DMS153 treated with DMSO at 0.1 percent for 48 hours (cell line): Measurements from ENCODE around the gene CIT.
"Not testable (repeated sequence)": the region's sequence is repeated elsewhere in the genome, so short reads cannot be mapped to it uniquely, and the experiment has no call there.

Experiments used
- DNase-seq: peaks from one replicate; lab custom pipeline; 2025; ENCODE audit not compliant: unreplicated experiment; lab: John Stamatoyannopoulos, UW

CIT gene, protein sequence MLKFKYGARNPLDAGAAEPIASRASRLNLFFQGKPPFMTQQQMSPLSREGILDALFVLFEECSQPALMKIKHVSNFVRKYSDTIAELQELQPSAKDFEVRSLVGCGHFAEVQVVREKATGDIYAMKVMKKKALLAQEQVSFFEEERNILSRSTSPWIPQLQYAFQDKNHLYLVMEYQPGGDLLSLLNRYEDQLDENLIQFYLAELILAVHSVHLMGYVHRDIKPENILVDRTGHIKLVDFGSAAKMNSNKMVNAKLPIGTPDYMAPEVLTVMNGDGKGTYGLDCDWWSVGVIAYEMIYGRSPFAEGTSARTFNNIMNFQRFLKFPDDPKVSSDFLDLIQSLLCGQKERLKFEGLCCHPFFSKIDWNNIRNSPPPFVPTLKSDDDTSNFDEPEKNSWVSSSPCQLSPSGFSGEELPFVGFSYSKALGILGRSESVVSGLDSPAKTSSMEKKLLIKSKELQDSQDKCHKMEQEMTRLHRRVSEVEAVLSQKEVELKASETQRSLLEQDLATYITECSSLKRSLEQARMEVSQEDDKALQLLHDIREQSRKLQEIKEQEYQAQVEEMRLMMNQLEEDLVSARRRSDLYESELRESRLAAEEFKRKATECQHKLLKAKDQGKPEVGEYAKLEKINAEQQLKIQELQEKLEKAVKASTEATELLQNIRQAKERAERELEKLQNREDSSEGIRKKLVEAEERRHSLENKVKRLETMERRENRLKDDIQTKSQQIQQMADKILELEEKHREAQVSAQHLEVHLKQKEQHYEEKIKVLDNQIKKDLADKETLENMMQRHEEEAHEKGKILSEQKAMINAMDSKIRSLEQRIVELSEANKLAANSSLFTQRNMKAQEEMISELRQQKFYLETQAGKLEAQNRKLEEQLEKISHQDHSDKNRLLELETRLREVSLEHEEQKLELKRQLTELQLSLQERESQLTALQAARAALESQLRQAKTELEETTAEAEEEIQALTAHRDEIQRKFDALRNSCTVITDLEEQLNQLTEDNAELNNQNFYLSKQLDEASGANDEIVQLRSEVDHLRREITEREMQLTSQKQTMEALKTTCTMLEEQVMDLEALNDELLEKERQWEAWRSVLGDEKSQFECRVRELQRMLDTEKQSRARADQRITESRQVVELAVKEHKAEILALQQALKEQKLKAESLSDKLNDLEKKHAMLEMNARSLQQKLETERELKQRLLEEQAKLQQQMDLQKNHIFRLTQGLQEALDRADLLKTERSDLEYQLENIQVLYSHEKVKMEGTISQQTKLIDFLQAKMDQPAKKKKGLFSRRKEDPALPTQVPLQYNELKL (N-terminal part only)

DNA sequence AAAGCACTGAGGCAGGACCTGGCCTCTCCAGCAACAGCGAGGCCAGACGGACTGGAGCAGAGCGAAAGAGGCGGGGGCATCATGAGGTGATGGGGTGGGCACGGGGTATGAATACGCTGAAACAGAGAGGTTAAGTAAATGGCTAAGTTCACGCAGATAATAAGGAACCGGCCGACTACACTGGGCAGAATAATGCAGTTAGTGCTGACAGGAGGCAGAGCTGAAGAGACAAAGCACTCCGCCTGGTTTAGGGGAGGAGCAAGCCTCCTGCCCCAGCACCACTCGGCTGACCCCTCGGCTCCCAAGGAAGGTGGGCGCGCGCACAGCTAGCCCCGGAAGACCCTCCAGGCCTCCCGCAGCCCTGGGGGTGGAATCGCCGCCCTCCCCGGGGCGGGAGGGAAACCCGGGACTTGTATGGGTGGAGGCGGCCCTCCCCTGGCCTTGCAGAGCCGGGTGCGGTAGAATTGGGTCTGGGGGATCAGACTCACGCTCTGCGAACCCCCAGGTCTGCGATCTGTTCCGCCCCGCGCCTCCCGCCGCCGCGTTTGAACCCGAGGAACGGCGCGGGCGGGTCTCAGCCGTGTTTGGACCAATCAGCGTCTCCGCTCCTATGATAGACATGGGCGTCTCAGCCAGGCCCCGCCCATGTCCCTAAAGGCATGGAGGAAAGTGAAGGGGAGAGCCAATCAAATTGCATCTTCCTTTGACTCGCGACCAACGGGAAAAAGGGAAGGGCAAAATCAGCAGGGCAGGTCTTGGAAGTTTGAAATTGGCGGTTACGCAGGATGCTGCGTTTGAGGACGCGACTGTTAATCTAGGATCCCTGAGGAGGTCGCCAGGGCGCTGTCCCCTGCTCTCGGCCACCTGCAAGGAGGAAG lies at the start of gene CIT:
CIT (minus strand) TSS at position 560 of the 878 bp plus-strand sequence. CDS start 1,152 bp downstream, outside the sequence.
- DNase-seq: peak; percentile 94

DNA sequence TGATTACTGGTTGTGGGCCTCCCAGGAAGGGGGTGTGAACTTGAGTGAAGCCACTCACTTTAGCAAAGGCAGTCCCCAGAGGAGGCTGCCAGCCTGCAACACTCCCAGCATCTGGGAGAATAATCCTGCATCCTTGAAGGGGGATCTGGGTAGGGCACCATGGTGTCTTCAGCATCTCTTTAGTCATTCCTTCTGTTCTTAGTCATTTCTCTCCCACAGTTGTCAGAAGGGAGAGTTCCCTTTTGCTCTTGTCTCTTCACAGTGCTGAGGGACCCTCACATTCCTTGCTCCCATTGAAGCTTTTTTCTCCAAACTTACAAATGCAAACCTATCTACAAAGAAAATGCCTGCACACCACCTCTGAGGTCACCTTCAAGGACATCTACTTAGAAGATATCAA lies 48.1 kb upstream of the CIT start:
- DNase-seq: no peak

DNA sequence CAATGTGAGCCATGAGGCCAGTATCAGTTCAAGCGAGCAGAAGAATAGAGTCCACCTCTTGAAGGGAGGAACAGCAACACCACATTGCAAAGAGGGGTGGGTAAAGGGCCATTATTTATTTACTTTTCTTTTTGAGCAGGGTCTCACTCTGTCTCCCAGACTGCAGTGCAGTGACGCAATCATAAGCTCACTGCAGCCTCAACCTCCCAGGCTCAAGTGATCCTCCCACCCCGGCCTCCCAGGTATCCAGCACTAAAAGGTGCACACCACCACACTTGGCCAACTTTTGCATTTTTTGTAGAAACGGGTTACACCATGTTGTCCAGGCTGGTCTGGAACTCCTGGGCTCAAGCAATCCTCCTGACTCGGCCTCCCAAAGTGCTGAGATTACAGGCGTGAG lies 42.9 kb upstream of the CIT start:
- DNase-seq: no peak

DNA sequence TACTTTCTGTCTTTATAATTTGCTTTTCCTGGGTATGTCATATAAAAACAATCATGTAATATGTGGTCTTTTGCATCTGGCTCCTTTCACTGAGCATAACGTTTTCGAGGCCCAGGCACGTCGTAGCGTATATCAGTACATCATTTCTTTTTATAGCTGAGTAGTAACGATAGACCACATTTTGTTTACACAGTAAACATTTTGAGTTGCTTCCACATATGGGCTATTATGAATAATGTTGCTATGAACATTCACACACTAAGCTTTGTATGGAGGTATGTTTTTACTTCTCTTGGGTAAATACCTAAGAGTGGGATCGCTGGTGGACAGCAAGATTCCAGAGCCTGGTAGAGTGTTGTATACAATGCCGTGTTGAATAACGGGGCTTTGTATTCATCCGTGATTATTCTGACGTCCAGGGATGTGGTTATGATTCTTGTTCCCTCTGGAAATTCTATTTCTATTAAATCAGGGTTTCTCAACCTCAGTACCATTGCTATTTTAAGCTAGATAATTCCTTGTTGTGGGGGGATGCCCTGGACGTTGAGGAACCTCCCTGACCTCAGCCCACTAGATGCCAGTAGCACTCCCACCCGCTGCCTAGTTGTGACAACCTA lies 38.9 kb upstream of the CIT start:
- no peak for DNase-seq

DNA sequence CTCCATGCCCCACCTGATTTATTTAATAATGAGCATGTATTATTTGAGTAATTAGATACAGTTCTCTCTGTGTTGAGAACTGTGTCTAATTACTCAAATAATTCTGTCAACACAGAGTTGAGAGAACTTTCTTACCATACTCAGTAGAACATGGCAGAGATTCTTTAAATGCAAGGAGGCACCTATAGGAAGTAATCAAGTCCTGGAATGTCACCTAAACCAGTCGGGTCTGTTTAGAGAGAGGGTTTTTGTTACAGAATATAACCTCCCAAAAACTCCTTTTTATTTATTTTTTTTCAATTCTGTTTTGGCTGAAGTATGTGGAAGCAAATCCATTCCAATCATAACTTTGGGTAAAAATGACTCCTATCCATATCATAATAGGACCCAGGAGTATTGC lies 37.5 kb upstream of the CIT start:
- DNase-seq: no peak

DNA sequence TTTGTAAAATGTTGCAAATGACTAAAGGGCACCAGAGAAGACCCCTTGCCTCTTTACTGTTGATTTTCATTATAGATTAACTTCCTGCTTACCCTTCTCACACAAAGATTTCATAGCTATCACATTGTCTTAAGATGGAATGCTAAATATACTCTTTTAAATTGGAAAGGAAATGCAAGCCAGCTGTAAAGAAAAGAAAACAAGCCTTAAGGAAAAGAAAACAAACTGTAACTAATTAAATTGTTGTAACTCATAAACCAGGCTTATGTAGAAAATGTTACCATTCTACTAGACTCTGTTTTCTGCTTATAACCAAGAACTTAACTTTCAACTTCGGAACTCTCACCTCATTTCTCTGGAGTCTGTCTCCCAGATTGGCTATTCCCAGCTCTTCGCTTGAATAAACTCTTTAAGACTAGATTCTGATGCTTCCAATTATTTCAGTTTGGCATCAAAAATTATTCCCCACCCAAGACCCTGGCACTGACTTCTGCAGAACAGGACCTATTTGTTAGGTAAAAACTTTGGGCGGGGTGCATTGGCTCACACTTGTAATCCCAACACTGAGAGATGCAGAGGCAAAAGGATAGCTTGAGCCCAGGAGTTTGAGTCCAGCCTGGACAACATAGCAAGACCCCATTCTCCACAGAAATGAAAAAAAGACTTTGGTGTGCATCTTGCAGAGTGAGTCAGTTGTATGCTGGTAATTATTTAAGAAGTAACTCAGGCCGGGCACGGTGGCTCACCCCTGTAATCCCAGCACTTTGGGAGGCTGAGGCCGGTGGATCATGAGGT lies 36.6 kb upstream of the CIT start:
- no peak for DNase-seq

DNA sequence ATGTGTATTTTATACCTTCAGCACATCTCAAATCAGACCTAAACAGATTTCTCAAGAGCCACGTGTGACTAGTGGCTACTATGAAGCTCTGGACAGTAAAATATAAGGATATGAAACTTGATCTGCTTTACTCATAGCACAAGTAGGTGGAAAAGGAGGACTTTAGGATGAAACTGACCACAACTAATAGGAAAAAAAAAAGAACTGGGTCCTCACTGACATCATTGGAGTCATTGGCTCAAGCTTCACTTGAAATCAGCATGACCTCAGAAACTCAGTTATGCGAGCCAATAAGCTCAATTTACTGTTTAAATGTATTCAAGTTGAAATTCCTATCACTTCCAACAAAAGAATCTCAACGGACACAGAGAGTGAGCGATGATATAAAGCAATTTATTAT lies 34.1 kb upstream of the CIT start:
- DNase-seq: no peak

DNA sequence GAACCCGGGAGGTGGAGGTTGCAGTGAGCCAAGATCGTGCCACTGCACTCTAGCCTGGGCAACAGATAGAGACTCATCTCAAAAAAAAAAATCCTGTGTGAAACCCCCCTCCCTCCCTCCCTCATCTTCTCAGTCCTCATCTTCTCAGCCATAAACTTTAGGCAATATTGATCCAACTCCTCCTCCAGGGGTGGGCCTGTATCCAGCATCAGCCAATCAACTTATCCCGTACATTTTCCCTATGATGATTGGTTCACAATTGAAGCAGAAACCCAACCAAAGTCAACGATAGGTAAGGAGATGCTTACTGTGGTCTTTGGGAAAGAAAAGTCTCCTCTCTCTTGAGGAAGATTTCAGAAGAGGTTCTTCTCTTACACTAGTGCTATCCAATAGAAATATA lies 33.5 kb upstream of the CIT start:
- no peak for DNase-seq

DNA sequence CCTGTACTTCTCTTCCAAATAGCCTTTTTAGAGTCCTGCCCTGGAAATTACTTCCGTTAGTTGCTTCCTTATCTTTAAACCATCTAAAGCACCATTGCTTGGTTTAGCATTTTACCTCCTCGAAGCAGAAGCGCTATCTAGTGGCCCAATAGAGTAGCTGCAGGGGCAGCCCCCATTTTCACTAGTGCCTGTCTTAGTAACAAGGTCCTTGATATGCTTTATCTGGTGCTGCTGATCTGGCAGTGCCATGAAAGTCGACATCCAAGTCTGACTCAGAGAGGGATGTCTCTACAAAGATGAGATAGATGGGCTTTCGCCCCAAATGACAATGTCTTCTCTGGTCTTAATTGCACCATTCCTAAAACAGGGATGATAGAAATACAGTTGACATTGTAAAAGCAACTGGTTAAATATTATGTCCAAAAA lies 25.0 kb upstream of the CIT start:
- DNase-seq: peak; percentile 95

DNA sequence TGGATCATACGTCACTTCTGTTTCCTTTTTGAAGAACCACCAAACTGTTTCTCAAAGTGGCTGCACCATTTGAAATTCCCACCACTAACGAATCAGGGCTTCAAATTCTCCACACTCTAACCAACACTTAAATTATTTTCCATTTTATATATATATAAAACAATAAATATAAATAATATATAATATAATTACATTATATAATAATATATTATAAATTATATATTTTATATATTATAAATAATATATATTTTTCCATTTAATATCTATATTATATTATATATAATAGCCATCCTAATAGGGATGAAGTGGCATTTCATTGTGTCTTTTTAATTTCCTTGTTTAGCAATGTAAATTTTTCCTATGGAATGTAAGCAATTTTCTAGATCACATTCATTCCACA lies 24.6 kb upstream of the CIT start:
- no peak for DNase-seq

DNA sequence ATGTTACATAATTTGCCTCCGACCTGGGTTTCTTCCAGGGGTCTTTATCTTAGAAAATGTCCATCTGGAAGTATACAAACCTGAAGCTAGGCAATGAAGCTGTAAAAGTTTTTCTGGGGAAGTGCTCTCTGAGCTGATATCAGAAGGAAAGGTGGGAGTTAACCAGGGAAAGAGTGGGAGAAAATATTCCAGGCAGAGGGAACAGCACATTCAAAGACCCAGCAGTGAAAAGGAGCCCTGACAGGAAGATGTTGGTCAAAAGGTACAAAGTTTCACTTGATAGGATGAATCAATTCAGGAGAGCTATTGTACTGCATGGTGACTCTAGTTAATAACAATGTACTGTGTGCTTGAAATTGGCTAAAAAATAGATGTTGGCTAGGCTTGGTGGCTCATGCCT lies 17.8 kb upstream of the CIT start:
- no peak for DNase-seq

DNA sequence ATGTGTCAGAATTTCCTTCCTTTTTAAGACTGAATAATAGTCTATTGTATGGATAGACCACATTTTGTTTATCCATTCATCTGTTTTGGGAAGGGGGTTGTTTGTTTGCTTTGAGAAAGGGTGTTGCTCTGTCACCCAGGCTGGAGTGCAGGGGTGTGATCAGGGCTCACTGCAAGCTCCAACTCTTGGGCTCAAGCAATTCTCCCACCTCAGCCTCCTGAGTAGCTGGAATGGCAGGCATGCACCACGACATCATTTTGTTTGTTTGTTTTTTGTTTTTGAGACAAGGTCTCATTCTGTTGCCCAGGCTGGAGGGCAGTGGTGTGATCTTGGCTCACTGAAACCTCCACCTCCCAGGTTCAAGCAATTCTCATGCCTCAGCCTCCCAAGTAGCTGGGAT lies 15.5 kb upstream of the CIT start:
- not testable (repeated sequence) for DNase-seq

DNA sequence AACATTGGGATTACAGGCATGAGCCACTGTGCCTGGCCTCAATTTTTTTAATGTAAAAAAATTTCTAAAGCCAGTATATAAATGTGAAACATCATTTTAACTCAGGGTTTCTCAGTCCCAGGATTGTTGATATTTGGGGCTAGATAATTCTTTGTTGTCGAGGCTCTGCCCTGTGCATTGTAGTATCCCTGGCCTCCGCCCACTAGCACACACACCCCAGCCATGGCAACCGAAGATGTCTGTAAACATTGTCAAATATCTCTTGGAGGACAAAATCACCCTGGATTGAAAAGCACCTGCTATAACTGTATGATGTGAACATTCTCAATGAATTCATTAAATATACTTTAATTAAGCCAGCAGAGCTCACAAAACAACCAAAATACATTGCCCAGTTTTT lies 8.4 kb upstream of the CIT start:
- peak; percentile 24 for DNase-seq

DNA sequence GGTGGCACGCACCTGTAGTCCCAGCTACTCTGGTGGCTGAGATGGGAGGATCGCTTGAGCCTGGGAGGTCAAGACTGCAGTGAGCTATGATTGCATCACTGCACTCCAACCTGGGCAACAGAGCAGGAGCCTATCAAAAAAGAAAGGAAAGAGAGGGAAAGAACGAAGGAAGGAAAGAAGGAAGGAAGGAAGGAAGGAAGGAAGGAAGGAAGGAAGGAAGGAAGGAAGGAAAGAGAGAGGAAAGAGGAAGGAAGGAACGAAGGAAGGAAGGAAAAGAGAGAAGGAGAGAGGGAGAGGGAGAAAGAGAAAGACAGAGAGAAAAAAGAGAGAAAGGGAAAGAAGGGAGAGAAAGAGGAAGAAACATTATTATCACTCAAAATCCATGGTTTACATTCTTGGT lies 6.7 kb upstream of the CIT start:
- DNase-seq: not testable (repeated sequence)

DNA sequence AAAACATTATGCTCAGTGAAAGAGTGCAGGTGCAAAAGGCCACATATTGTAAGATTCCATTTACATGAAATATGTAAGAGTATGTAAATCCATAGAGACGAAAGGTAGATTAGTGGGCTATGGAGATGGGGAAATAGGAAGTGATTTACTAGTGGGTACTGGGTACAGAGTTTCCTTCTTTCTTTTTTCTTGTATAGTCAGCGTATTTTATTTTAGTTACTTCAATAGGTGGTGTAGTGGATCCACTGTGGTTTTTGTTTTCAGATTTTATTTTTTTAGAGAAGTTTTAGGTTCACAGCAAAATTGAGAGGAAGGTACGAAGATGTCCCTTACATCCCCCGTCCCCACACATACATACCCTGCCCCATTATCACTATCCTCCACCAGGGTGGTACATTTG lies 6.1 kb upstream of the CIT start:
- DNase-seq: no peak

DNA sequence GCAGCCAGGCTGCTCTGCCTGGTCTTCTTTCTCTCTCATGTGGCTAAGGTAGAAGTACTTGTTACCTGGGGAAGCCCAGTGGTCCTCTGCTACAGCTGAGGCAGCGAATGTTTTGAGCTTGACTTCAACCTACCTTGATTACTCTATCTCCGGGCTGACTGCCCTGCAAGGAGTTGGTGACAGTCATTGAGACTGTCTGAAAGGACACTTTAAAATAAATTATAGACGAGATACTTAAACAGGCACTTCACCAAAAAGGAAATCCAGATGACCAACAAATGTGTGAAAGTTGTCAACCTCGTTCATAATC lies 474 bp upstream of the CIT start:
- no peak for DNase-seq

DNA sequence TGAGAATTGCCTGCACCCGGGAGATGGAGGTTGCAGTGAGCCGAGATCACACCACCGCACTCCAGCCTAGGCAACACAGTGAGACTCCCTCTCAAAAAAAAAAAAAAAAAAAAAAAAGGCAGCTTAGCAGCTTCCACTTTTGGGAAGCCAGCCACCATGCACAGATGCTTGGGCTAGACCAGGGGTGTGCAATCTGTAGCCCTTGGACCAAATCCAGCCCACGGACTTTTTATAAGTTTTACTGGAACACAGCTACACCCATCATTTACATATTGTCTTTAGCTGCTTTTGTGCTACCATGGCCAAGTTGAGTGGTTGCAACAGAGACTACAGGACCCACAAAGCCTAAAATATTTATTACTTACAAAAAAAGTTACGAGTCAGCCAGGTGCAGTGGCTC lies 6.7 kb downstream of the CIT start:
- no peak for DNase-seq

DNA sequence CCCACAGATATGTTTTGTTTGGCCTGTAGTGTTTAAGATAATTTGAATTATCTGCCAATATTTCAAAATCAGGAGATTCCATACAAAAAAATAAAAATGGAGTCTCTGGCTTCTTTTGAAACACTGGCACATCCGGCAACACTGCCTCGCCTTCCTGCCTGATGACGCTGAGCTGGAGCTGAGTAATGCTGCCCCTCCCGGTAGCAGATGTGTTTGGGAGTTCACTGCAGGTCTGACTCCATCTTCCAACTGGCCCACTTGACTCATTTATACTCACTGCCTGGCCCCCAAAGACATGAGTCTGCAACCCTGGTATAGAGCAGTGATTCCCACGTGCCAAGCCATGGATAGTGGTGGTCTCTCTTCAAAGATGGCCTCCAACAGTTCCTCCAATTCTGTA lies 7.4 kb downstream of the CIT start:
- no peak for DNase-seq

DNA sequence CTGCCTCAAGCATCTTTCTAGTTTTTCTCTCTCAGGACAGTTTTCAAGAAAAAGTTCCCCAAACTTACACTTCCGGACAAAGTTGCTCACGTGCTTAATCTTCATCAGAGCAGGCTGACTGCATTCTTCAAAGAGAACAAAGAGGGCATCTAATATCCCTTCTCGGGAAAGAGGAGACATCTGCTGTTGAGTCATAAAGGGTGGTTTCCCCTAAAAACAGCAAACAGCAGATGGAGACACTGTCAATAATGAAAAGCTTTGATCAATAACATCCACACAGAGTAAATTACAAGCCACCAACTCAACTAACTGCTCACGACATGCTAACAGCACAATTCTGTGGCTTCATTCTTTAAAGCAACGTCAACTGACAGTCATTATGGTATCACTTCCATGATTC lies 8.1 kb downstream of the CIT start:
- DNase-seq: no peak
